Esophagus muscularis mucosa (tissue), 3 donors: ENCODE results near the gene IL18BP.

Experiments used
- CTCF ChIP-seq, 3 experiments: fragments of 200-600 bp in 2 of 3; fragments of 450-650 bp in 1 of 3; sonication (generic) in 2 of 3; IDR thresholded peaks; one replicate each; pipeline ENCODE4 v1.5.1; 2017 to 2019; ENCODE audit warnings: antibody characterized with exemption in 3 of 3, mild to moderate bottlenecking in 2 of 3, moderate library complexity in 1 of 3
- POLR2A ChIP-seq: fragments of 450-650 bp; IDR thresholded peaks from one replicate; pipeline ENCODE4 v1.6.1; 2017; ENCODE audit warnings: antibody characterized with exemption, moderate library complexity, mild to moderate bottlenecking, low read depth

GRCh38 chr11:72004515-72005346 lies 6.0 kb downstream of the IL18BP start:
- no peak for TF ChIP-seq POLR2A
- TF ChIP-seq CTCF (IDR thresholded peaks at IDR 0.05): no peak
